GM19324 (cell line): ENCODE data around the gene ELFN1.

Experiments
- ATAC-seq: cut with Tn5 transposase; IDR thresholded peaks from one replicate; pipeline ENCODE4 v1.9.1; 2021; ENCODE audit warnings: mild to moderate bottlenecking, moderate library complexity; ENCODE audit not compliant: unreplicated experiment, low FRiP score

ELFN1 gene

DNA sequence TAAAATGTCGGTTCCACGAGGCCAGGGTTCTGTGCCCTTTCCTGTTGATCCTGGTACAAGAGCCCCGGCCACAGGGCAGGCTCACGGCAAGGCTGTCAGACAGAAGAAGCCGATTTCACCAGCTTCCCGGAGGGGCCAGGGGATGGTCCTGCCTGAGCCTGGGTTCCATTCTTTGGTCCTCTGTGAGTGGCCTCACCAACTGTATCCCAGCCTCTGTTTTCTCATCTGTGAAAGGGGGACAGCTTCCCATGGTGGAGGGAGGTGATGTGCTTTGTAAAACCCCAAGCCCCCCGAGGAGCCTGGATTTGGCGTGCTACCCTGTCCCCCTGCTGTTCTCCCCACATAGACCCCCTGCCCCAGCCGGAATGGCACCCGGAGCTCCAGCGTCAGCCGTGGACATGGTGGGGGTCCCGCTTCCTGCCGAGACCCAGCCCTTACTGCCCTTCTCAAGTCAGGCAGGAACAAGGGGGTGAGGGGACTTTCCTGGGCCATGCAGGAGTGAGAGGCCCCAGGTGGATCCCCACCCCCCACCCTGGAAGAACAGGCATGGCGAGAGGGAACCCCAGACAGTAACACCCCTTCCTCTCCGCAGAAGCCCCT lies 28.3 kb upstream of the ELFN1 start:
- no peak for ATAC-seq

DNA sequence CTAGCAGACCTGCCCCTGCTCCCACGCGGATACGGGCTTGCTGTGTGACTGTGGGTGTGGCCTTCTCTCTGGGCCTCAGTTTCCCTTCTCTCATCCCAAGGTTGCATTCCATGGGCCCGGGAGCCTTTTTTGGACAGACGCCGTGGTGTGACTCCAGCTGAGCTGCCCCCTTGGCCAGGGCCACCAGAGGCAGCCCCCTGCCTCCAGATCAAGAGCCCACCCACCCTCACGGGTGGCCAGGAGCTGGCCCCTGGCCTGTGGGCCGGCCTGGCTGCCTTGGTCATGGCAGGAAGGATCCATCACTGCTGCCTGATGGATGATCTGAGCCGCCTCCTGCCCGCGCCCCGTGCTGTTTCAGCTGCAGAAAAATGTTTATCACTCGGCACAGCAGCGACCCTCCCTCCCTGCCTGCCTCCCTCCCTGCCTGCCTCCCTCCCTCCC lies 27.8 kb upstream of the ELFN1 start:
- no peak for ATAC-seq

DNA sequence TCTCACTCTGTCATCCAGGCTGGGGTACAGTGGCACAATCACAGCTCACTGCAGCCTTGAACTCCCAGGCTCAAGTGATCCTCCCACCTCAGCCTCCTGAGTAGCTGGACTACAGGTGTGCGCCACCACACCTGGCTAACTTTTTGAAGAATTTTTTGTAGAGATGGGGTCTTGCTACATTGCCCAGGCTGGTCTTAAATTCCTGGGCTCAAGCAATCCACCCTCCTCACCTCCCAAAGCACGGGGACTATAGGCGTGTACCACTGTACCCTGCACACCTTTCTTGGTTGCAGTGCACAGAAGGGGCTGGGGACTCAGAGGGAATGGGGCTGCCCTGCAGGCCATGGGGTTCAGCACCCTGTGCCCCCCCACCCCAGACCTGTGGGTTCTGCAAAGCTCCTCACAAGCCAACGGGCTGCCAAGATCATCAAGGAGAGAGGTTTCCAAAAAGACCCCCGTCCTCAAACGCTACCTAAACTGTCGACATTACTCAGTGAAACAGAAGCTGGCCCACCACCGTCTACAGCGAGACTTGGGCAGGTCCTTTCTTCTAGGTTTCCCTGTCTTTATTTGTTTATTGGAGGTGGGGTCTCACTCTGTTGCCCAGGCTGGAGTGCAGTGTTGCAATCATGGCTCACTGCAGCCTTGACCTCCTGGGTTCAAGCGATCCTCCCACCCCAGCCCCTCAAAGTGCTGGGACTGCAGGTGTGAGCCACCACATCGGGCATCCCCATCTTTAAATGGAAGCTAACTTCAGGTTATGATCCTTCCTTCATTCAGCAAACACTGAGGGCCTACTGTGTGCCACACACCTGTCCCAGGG lies 26.6 kb upstream of the ELFN1 start:
- ATAC-seq, result no peak

DNA sequence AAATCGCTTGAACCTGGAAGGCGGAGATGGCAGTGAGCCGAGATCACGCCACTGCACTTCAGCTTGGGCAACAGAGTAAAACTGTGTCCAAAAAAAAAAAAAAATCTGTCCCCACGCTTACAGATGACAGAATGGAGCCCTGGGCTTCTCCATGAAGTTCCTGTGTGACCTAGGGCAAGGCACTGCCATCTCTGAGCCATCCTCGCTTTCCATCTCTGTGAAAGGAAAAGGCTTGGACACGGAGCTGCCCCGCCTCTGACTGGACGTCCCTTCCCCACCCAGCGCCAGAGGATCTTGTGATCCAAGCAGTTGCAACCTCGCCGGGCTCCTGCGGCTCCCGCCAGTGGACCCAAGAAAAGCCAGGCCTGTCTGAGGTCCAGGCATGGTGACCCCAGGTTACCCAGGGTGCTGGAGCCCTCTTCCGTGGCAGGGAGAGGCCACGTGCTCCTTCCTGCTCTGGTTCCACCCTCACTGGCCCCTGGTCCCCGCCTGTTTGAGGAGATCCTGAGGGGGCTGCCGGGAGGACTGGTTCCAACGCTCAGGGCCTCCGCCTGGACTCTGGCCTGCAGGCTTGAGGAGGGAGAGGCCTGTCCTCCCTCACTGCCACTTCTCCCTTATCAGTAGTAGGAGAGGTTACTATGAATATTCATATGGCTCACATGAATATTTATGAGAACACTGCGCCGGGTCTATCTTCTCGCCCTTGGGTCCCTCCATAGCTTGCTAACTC lies 25.6 kb upstream of the ELFN1 start:
- no peak for ATAC-seq

DNA sequence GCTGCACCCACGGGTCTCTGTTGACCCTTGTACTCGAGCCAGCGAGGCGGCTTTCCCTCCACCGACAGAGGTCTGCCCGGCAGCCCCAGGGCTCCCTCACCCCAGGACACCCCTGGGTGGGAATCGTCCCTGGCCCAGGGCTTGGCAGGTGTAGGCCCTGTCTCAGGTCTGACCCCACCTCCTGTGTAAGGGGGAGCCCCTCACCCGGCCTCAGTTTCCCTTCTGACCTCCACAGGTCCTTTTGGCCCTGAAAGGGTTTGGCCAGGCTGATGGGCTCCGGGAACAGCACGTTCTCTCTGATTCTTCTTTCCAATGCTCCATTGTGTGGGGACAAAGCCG lies 25.0 kb upstream of the ELFN1 start:
- ATAC-seq, result no peak

DNA sequence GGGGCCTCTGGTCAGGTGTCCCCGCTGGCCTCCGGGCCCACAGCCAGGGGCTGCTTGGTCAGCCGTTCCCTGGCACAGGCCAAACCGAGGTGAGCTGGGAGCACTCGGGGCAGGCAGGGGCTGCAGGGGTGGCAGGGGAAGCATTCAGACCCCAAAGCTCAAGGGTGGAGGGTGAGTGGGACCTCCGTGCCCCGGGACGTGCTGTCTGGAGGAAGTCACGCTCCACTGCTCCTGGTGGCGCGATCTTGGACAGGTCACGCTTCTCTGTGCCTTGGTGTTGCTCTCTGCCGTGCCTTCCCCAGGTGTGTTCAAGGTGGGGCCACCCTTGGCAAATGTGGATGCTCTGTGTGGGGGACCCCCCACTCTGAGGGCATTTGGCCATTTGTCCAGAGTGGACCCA lies 24.6 kb upstream of the ELFN1 start:
- ATAC-seq, result no peak

DNA sequence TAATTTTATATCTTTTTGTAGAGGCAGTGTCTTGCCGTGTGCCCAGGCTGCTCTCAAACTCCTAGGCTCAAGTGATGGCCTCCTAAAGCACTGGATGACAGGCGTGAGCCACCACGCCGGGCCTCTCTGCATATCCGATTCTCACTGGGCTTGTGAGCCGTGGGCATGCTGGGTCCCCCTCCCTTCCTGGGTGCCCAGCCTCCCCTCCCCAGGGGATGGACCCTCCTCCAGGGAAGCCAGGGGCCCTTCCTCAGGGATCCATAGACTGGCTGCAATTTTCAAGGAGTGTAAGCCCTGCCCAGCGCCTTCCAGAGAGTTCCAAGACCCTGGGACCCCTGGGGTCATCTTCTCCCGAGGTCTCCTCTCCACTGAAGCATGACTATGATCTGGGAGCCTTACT lies 23.7 kb upstream of the ELFN1 start:
- no peak for ATAC-seq

DNA sequence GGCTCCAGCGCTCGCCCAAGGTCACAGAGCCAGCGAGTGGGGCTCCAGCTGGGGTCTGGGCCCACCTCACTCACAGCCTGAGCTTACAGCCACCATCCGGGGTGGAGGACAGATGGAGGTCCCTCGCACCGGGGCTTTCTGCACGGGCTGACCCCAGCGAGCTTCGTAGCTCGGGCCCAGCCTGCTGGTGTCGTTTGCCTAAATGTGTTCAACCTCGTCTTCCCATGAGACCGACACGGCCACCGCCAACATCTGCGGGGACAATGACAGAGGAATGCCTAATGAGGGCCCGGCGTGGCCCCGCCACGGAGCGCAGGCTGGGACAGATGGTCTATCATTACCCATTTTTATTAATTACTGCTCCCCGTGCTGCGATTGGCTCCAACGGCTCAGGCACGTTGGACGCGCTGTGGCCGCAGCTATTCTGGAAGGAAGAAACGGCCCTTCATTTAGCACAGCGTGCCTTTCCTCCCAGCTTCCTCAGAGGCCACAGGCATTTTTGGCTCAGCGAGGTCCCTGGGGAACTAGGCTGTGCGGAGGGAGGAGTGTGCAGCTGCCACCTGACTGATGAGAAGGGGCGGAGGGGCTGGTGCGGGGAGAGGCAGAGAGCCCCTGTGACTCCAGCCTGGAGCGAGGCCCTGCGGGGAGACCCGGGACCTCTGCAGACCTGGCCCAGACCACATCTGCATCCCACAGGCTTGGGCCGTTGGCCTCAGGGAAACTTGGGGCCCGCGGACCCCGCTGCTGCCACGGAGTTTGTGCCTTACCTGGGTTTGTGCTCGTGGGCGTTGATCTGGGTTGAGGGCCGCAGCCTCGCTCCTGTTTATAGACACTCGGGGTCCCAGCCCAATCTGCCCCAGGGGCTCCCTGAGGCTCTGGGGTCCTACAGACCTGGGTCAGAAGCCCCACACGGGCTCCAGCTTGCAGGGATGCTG lies 22.9 kb upstream of the ELFN1 start:
- no peak for ATAC-seq

DNA sequence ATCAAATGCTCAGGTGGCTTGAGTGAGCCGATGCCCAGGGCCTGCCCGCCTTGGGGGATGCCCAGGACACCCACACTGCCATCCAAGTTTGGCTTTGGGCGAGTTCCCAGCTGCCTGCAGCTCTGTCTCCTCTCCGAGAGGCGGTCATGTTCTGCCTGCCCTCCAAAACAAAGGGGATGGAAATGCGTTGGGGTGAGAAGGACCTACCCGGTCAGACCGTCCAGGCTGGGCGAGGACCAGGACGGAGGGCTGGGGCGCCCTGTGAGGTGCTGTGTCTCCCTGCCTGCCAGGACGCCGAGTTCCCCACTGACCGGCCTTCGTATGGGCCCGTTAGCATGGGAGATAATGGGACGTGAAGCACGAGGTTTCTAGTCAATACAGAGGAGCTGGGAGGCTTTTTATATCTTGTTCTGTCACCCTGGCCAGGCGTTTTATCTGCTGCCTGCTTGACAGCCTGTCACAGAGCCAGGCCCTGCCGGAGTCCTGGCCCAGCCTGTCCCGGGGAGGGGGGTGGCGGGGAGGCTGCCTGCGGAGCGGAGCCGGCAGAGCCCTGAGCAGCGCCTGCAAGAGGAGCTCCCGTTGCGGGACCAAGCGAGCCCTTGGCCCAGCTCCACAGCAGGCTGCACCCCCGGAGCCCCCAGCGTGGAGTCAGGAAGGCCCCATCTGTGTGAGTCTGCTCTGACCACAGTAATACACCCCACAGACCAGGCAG lies 22.0 kb upstream of the ELFN1 start:
- ATAC-seq, result no peak

DNA sequence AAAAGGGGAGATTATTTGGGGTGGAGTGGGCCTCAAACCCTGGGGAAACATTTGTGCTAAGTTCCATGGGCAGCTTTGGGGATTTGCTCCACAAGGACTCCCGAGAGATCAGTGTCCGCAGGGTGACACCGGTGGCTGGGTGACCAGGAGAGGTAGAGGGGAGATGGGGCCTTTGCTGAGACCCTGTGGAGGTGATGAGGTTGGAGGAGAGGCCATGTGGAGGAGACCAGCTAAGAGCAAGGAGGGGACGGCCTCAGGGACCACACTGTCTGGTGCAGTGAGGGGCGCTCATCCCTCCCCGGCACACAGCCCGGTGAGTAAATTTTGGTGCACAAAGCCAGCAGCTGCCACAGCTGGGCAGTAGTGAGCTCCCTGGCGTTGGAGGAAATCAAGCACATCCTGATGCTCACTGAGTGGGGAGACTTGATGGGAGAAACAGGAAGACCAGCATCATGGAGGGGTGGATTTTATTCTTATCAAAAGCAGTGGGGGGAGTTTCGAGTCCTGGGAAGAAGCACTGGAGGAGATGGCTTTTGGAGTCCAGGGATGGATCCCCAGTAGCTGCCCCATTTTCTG lies 20.2 kb upstream of the ELFN1 start:
- no peak for ATAC-seq

DNA sequence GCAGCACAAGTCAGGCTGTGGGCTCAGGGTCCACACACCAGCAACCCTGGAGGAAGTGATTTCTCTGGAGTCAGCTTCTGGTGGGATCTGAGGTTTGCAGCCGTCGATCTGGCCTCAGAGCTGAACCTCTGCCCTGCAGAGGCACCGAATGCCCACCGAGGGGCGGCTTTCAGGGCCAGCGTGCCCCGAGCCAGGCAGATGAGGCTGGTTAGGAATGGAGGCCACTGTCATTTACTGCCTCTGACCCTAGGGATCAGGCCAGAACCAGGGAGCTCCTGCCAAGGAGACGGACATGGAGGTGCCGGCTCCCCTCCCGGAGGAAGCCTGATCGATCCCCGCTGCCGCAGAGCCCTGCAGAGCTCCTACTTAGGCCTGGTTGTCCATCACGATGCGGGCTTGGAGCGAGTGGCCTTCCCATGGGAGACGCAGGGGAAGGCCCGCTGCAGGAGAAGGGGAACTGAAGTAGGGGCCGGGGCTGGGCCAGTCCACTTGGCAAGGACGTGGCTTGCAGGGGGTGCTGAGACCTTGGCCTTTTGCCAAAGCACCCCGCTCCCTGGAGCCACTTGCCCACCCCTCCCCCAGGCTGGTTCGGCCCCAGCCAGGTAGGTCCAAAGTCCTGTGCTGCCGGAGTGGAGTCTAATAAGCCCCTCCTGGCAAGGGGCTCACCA lies 19.6 kb upstream of the ELFN1 start:
- no peak for ATAC-seq

DNA sequence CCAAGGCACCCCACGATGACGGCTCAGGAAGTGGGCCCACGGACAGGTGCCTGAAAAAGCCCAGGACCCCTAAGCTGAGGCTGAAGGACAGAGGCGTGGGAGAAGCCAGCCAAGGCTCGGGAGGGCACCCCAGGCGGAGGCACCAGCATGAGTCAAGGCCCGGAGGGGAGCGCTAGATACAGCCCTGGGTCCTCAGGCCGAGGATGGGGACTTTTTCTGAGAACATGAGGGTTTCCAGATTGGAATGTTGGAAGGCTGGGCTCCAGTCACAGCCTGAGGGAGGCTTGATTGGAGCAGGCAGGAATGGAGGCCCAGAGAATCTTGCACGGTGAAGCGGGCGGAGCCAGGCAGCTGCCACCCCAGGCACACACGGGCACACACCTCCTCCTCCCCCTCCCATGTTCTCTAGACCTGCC lies 19.0 kb upstream of the ELFN1 start:
- ATAC-seq, result no peak

DNA sequence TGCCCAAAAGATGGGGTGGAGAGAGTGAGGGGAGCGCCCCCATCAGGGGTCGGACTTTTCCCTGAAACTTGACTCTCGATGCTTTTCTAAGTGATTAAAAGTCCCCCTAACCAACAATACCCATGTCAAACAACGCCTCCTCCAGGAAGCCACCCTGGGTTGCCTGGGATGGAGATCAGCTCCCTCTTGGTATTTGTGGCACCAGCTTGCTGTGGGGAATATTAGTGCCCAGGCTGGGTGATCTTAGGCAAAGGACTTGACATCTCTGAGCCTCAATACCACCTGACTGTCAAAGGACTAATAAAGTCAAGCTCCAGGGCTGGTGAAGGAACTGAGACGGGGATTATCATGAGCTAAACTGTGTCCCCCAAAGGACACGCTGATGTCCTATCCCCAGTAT lies 18.2 kb upstream of the ELFN1 start:
- ATAC-seq, result no peak

DNA sequence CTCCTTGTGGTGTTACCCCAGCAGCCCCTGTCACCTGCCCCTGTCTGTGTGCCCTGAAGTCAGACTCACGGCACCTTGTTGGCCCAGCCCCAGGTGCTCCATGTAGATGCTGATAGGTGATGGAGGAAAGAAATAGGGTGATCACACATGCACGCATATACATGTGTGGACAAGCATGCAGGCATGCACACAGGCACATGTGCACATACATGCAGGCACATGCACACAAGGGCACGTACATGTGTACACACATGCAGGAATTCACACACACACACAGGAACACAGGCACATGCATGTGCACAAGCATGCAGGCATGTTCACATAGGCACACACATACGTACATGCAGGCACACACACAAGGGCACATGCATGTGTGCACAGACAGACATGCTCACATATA lies 16.6 kb upstream of the ELFN1 start:
- no peak for ATAC-seq

DNA sequence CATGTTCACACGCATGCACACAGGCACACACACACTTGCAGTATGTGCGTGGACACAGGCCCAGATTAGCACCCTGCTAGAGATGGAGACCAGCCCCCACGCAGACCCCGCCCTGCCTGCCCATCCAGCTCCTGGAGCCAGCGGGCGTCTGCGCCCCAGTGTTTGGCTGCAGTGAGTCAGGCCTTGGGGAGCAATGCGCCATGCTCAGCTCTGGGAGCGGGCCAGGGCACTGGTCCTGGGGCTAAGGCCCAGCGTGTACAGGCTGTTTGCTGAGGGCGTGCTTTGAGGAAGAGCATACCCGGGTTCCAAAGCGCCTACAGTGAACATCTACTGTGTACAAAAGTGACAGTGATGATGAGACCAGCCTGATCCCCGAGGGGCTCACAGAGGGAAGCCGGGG lies 16.0 kb upstream of the ELFN1 start:
- ATAC-seq, result no peak

DNA sequence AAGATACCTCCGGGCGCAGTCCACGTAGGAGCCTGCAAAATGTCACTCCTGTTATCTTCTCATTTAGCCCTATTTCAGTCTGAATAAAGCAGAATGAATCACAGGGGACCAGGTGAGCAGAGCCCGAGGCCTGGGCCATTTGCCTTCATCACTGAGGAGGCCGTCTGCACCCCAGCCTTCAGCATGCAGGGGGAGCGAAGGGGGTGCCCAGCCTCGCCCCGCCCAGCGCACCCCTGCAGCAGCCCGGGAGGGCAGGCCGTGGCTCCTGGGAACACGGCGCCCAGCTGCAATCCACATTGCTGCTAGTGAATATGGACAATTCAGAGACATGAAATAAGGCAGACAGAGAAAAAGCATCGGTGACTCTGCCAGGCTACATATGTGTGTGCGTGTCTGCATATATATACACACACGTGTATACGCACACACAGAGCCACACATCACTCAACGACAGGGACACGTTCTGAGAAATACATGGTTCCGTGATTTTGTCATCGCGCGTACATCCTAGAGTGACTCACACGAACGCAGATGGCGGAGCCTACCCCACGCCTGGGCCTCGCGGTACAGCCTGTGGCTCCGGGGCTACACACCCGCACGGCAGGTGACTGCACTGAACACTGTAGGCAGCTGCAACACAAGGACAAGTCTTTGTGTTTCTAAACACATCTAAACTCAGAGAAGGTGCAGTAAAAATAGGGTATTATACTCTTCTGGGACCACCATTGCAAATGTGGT lies 15.2 kb upstream of the ELFN1 start:
- ATAC-seq, result no peak

DNA sequence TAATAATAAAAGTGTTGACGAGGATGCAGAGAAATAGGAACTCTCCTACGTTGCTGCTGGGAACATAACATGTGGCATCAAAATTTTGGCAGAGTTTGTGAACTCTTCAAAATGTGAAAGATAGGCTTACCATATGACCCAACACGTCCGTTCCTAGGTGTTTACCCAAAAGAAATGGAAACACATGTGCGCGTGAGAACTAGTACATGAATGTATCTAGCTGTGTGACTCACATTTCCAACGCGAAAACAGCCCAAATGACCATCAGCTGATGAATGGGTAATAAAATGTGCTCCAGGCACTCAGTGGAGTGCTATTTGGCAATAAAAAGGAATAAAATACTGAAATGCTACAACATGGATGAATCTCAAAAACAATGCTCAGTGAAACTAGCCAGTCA lies 10.4 kb upstream of the ELFN1 start:
- no peak for ATAC-seq

DNA sequence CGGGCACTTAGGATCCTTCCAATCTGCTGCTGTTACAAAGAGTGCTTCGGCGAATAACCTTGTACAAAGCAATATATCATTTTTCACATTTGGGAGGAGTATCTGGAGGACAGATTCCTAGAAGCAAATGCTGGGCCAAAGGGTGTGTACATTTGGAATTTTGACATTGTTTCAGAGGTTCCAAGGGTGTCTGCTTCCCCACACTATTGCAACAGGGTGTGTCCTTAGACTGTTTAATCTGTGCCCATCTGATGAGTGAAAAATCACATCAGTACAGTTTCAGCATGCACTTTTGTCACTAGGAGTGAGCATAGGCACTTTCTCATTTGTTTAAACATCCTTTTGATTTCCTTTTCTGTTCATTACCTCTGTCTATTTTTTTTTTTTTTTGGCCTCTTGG lies 8.6 kb upstream of the ELFN1 start:
- no peak for ATAC-seq

DNA sequence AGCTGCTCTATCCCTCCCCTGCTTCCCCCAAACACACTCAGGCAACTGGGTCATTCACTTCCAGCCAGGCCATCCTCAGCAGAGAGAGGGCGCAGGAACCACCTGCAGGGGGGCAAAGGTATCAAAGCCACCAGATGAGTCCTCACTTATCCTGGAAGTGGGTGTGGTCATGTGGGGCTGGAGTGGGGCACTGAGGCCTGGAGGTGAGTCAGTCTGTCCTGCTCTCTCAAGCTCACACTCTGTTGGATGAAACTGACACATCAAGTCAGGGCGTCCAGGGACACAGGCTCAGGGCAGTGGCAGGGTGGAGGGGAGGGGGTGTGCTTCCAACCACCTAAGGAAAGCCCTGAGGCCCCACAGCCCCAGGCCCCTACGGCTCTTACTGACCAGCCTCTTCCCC lies 8.0 kb upstream of the ELFN1 start:
- no peak for ATAC-seq
